Measurements from ENCODE around the gene RNU6-9. TPM values are rescaled to one million over a fixed set of nuclear protein-coding genes. Genes with fewer than 3 reads are reported as not detected.

RNU6-9 gene
- total RNA-seq, 1 donor from 2014 or later: not detected

GRCh38 chr19:942133-942645, 48.9 kb downstream of the RNU6-9 start:
- Histone ChIP-seq H3K4me1 (no peaks in the 10 kb centered on the region), H3K27ac (no peak overlapping the region), H3K9me3 (ENCODE audit: low read depth) (no peaks in the 10 kb centered on the region), H3K9ac (no peak overlapping the region), H3F3A (ENCODE audit: low read depth) (no peaks in the 10 kb centered on the region), H3K27me3 (no peaks in the 10 kb centered on the region), H3K79me2 (ENCODE audit: low read depth) (peaks cover 95% of the 10 kb centered on the region), H3K4me3 (no peak overlapping the region), H3K4me2 (no peak overlapping the region), H3K36me3 (no peaks in the 10 kb centered on the region), H4K20me1 (ENCODE audit: low read depth) (peaks cover 91% of the 10 kb centered on the region), H2AFZ (replicated peaks) (no peak overlapping the region)
- no peak for DNase-seq (ENCODE audit: low spot score)
- H3K36me3 Mint-ChIP-seq: peaks cover 24% of the 10 kb centered on the region
- H3K27ac Mint-ChIP-seq: no peak overlapping the region
- TF ChIP-seq EZH2 (IDR thresholded peaks at IDR 0.05): no peak
- no peak for TF ChIP-seq EZH2phosphoT487 (IDR thresholded peaks at IDR 0.05)
- no peak for TF ChIP-seq CTCF (IDR thresholded peaks at IDR 0.05)
- peaks cover 14% of the 10 kb centered on the region for H3K4me1 Mint-ChIP-seq
- peaks cover 8% of the 10 kb centered on the region for H3K27me3 Mint-ChIP-seq (ENCODE audit: insufficient read depth, low read depth)
- no peak overlapping the region for H3K4me3 Mint-ChIP-seq
- H3K9me3 Mint-ChIP-seq: no peaks in the 10 kb centered on the region

Small RNAs within 50 kb of the gene (small RNA-seq; reads per million reads assigned to genes)
- 0.39 reads per million, percentile 41 among the genes with 10 or more reads in this experiment for gene RNU6-9

Other genes with a start within 250 kb of the RNU6-9 start
- 9.7 and 50.9 TPM in 2 replicates for gene RNF126, start 230.3 kb upstream of the RNU6-9 start, total RNA-seq (ENCODE audit: low replicate concordance)
- 2.4 and 21.9 TPM in 2 replicates for gene FSTL3, start 217.1 kb upstream of the RNU6-9 start, total RNA-seq (ENCODE audit: low replicate concordance)
- gene PRSS57, start 198.0 kb upstream of the RNU6-9 start, total RNA-seq (ENCODE audit: low replicate concordance): not detected in 2 replicates
- gene PALM, start 184.5 kb upstream of the RNU6-9 start, total RNA-seq (ENCODE audit: low replicate concordance): 13.9 and 40.7 TPM in 2 replicates
- gene MISP, start 142.4 kb upstream of the RNU6-9 start, total RNA-seq (ENCODE audit: low replicate concordance): not detected in 2 replicates
- gene PTBP1, start 96.0 kb upstream of the RNU6-9 start, total RNA-seq (ENCODE audit: low replicate concordance): 237 and 543 TPM in 2 replicates
- 15.6 and 91.6 TPM in 2 replicates for gene PLPPR3, start 71.5 kb upstream of the RNU6-9 start, total RNA-seq (ENCODE audit: low replicate concordance)
- 1.0 and 2.0 TPM in 2 replicates for gene AZU1, start 65.6 kb upstream of the RNU6-9 start, total RNA-seq (ENCODE audit: low replicate concordance)
- gene PRTN3, start 52.5 kb upstream of the RNU6-9 start, total RNA-seq (ENCODE audit: low replicate concordance): 0.28 TPM in 1 of 2 replicates, not detected in the other
- not detected in 2 replicates for gene ELANE, start 41.2 kb upstream of the RNU6-9 start, total RNA-seq (ENCODE audit: low replicate concordance)
- 0.90 TPM in 1 of 2 replicates, not detected in the other for gene CFD, start 33.8 kb upstream of the RNU6-9 start, total RNA-seq (ENCODE audit: low replicate concordance)
- gene MED16, start 297 bp upstream of the RNU6-9 start, total RNA-seq (ENCODE audit: low replicate concordance): 14.4 and 46.9 TPM in 2 replicates
- gene R3HDM4, start 19.7 kb downstream of the RNU6-9 start, total RNA-seq (ENCODE audit: low replicate concordance): 22.7 and 58.2 TPM in 2 replicates
- 0.77 TPM in 1 of 2 replicates, not detected in the other for gene KISS1R, start 23.8 kb downstream of the RNU6-9 start, total RNA-seq (ENCODE audit: low replicate concordance)
- gene ARID3A, start 32.6 kb downstream of the RNU6-9 start, total RNA-seq (ENCODE audit: low replicate concordance): 25.5 and 68.7 TPM in 2 replicates
- gene WDR18, start 90.9 kb downstream of the RNU6-9 start, total RNA-seq (ENCODE audit: low replicate concordance): 38.6 and 156 TPM in 2 replicates
- gene GRIN3B, start 106.9 kb downstream of the RNU6-9 start, total RNA-seq (ENCODE audit: low replicate concordance): 5.4 and 5.9 TPM in 2 replicates
- gene TMEM259, start 127.6 kb downstream of the RNU6-9 start, total RNA-seq (ENCODE audit: low replicate concordance): 31.7 and 175 TPM in 2 replicates
- gene RNU6-2, start 128.0 kb downstream of the RNU6-9 start, total RNA-seq (ENCODE audit: low replicate concordance): not detected in 2 replicates
- 131 and 196 TPM in 2 replicates for gene CNN2, start 133.1 kb downstream of the RNU6-9 start, total RNA-seq (ENCODE audit: low replicate concordance)
- 1.4 and 21.9 TPM in 2 replicates for gene ABCA7, start 146.6 kb downstream of the RNU6-9 start, total RNA-seq (ENCODE audit: low replicate concordance)
- 9.6 and 18.2 TPM in 2 replicates for gene ARHGAP45, start 173.7 kb downstream of the RNU6-9 start, total RNA-seq (ENCODE audit: low replicate concordance)
- 98.8 and 197 TPM in 2 replicates for gene POLR2E, start 201.9 kb downstream of the RNU6-9 start, total RNA-seq (ENCODE audit: low replicate concordance)
- 289 and 439 TPM in 2 replicates for gene GPX4, start 210.5 kb downstream of the RNU6-9 start, total RNA-seq (ENCODE audit: low replicate concordance)